Coronary artery (tissue), 2 donors: ENCODE data around the gene WFDC5.

Experiments used
- DNase-seq: peaks from one replicate; pipeline ENCODE4 v3.0.0-alpha.2; 2017; ENCODE audit warnings: low spot score
- H3K27ac ChIP-seq, 2 donors: fragments of 200-600 bp; sonication (generic); one replicate each; pipeline ENCODE4 v1.5.1; 2016 to 2019
- H3K4me3 ChIP-seq: fragments of 200-600 bp; sonication (generic); 2 replicates; pipeline ENCODE4 v1.5.1; 2016; ENCODE audit warnings: mild to moderate bottlenecking, moderate library complexity
- CTCF ChIP-seq: fragments of 200-600 bp; sonication (generic); IDR thresholded peaks from one replicate; pipeline ENCODE4 v1.5.1; 2019; ENCODE audit warnings: antibody characterized with exemption

Gene WFDC5

GRCh38 chr20:45090481-45090880 is 24.5 kb downstream of the WFDC5 start:
- Histone ChIP-seq H3K4me3 (no peak overlapping the region), H3K27ac (no peak overlapping the region)
- TF ChIP-seq CTCF = no peak
- DNase-seq = no peak

GRCh38 chr20:45088247-45088646 is 26.7 kb downstream of the WFDC5 start:
- no peak for DNase-seq
- TF ChIP-seq CTCF = no peak
- Histone ChIP-seq H3K4me3 (no peak overlapping the region), H3K27ac (no peak overlapping the region)

DNA sequence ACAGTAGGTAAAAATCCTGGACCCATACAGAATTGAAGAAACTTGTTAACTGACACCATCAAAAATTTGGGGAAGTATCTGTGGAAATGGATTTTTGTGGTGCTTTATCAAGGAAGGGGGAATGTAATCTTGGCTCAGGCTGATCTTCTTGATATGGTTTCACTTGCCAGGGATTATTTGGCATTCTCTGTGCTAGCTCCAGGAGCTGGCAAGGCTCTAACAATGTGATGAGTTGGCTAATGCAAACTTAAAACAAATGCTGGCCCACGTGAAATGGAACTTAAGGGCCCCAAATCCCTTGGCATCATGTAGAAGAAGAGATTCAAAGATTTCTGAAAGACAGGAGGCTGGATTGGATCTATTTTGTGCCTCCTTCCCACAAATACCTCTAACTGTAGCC is 27.2 kb downstream of the WFDC5 start:
- TF ChIP-seq CTCF = no peak
- no peak overlapping the region for H3K27ac ChIP-seq
- no peak overlapping the region for H3K4me3 ChIP-seq
- no peak for DNase-seq

DNA sequence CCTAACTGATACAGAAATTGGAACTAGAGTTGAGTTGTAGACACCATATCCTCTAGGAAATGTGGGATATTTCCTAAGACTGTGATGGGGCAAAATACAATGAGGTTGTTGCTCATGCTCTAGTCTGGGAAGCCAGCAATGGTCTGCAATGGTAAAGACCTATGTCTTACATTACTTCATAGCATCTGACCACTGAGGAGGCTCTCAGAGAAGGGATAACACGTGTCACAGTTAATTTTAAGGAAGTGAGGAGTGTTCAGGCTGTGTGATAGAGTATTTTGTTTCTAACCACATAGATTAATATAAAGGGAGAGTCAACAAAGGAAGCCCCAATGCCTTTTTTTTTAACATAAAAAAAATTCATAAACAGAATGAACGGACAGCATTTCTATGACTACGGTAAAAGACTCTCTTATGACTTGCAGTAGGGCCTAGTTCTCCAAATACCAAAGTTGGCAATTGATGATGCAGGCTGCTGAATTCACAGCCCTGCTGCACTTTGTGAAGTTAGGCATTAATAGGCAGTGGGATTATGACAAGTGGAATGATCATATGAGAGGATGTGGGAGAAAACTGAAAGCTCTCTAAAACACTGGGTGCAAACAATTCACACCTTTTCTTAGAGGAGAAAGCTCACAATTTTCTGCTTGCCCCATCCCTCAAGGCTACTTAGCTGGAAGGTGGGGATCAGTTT is 27.7 kb downstream of the WFDC5 start:
- Histone ChIP-seq H3K4me3 (no peak overlapping the region), H3K27ac (no peak overlapping the region)
- no peak for TF ChIP-seq CTCF
- no peak for DNase-seq

- no peak for TF ChIP-seq CTCF
- Histone ChIP-seq H3K4me3 (no peak overlapping the region), H3K27ac (no peak overlapping the region)
- DNase-seq = no peak
Measured at GRCh38 chr20:45085867-45086266, 29.1 kb downstream of the WFDC5 start.

GRCh38 chr20:45085289-45085688 is 29.7 kb downstream of the WFDC5 start:
- H3K4me3 ChIP-seq = no peak overlapping the region
- no peak for TF ChIP-seq CTCF
- no peak overlapping the region for H3K27ac ChIP-seq
- DNase-seq = no peak

GRCh38 chr20:45083127-45083526 is 31.8 kb downstream of the WFDC5 start:
- DNase-seq = no peak
- no peak for TF ChIP-seq CTCF
- no peak overlapping the region for H3K27ac ChIP-seq
- no peak overlapping the region for H3K4me3 ChIP-seq
